Jurkat, Clone E6-1 (cell line): ENCODE measurements around the gene SDHAF3. TPM values are rescaled to one million over a fixed set of nuclear protein-coding genes. Genes with fewer than 3 reads are reported as not detected.
A peak's percentile ranks its signal among the peaks of the same experiment; 100 is the strongest.
"Not testable (repeated sequence)": the region's sequence is repeated elsewhere in the genome, so short reads cannot be mapped to it uniquely, and the experiment has no call there.

Source experiments
- DNase-seq: peaks from one replicate; pipeline ENCODE4 v3.0.0-alpha.2; 2011; ENCODE audit warnings: low read depth, low spot score
- H3K4me3 ChIP-seq: 2 replicates; pipeline ENCODE4 v1.5.1; 2011; ENCODE audit warnings: mild to moderate bottlenecking, low read length, control low read depth, moderate library complexity
- polyA plus RNA-seq: library from polyadenylated mRNA; unstranded; fragments of >200 nt; gene quantifications from one replicate; pipeline ENCODE4 v1.2.1, GENCODE V29; 2012; ENCODE audit warnings: missing spikeins; ENCODE audit not compliant: insufficient read length, insufficient read depth

SDHAF3 gene
- 55.7 TPM for polyA plus RNA-seq

DNA sequence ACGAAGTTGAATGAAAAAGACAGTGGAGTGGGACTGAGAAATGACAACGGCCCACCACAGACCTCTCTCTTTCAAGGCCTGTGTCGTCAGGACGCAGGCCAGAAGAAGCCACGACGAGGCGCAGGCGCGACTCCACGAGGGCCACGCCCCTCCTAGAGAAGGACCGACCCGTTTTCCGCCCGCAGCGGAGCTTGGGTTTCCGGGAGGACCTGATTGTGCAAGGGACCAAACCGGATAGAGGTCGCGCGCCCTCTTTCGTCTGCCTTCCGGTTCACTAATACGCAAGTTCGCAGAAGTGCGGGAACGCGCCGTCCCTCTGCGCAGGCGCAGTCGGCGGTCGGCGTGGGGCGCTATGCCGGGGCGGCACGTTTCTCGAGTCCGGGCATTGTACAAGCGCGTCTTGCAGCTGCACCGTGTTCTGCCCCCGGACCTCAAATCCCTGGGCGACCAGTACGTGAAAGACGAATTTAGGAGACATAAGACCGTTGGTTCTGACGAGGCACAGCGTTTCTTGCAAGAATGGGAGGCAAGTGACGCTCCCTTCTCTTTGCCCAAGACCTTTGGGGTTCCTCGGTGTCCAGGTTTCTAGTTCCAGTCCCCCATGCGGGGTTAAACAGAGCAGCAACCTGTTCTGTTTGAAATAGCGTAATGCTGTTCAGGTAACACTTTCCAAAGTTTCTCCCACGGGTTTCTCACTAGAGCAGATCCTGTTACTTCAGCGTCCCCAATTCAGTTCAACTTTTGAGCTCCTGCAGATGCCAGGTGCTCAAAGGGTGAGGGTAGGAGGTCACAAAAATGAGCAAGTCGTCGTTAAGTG is at the start of gene SDHAF3:
SDHAF3 (plus strand) TSS at position 327 of the 817 bp plus-strand sequence; CDS start at position 353, 26 bp downstream.
- DNase-seq, result peak; percentile 99
- peak within 1 kb of the TSS; percentile 98 for H3K4me3 ChIP-seq

DNA sequence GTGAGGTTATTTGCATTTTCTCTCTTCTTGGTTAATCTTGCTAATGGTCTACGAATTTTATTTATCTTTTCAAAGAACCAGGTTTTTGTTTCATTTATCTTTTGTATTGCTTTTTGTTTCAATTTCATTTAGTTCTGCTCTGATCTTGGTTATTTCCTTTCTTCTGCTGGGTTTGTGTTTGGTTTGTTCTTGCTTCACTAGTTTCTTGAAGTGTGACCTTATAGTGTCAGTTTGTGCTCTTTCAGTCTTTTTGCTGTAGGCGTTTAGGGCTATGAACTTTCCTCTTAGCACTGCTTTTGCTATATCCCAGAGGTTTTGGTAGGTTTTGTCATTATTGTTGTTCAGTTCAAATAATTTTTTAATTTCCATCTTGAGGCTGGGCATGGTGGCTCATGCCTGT is 45.5 kb upstream of the SDHAF3 start:
- not testable (repeated sequence) for H3K4me3 ChIP-seq, DNase-seq

DNA sequence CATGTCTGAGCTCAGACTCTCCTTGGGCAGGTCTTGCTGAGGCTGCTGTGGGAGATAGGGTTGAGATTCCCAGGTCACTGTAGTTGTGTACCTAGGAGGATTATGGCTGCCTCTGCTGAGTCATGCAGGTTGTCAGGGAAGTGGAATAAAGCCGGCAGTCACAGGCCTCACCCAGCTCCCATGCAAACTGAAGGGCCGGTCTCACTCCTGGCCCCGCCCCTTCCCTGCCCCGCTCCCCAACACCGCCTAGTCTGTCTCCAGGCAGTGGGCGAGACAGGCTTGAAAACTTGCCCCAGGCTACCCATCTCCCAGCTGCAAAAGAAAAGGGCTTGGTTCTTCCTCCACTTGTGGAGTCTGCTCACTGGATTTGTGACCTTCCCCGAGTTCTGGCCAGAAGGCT is 41.6 kb upstream of the SDHAF3 start:
- DNase-seq, result no peak
- H3K4me3 ChIP-seq, result no peak overlapping the region

DNA sequence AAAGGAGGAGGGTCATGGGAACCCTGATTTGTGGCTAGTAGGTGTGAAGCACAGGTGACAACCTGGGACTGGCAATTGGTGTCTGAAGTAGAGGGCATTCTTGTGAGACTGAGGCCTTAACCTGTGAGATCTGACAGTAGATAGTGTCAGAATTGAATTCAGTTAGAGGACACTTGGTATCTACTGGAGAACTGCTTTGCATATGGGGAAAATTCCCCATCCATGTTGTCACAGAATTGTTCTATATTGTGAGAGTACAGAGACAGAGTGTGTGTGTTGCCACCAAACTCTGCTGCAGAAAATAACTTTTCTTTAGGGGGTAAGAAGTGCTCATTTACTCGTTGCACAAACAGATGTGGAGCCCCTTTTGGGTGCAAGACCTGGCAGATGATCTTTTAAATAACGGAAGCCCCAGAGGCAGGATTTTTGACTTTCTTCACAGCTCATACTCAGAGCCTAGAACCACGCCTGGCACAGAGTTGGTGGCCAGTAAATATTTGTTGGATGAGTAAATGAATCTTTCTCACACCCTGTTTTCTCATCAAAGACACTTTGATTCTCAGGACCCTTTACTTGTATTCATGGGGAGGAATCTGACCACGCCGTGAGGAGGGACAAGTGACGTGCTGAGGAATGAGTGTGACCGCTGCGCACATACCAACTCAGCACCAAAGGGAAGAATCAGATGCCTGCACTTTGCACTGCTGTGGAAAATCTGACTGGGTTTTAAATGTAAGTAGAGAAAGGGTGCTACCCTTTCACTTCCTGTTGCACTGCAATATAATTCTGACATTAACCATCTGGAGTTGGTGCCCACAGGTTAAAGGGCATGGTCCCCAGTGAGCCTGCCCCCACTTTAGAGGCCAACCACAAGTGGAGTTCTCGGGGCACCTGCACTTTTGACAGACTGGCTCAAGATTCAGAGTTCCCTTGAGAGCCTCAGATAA is 39.2 kb upstream of the SDHAF3 start:
- no peak for DNase-seq
- no peak overlapping the region for H3K4me3 ChIP-seq

DNA sequence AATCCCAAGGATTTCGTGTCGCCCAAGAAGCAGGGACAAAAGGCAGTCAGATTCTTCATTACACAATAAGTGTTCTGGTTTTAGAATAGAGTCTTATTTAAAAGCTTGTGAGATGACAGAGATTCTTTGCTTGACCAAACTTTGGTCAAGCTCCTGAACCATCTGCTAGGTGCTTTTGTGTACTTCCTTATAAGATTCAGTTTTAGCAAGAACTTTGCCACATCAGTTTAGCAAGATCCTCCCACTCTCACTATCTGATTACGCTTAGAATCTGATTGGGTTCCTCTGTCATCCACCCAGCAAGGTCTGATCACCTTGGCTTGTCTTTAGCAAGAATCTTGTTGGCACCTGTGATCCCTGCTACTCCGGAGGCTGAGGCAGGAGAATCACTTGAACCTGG is 38.2 kb upstream of the SDHAF3 start:
- DNase-seq, result no peak

DNA sequence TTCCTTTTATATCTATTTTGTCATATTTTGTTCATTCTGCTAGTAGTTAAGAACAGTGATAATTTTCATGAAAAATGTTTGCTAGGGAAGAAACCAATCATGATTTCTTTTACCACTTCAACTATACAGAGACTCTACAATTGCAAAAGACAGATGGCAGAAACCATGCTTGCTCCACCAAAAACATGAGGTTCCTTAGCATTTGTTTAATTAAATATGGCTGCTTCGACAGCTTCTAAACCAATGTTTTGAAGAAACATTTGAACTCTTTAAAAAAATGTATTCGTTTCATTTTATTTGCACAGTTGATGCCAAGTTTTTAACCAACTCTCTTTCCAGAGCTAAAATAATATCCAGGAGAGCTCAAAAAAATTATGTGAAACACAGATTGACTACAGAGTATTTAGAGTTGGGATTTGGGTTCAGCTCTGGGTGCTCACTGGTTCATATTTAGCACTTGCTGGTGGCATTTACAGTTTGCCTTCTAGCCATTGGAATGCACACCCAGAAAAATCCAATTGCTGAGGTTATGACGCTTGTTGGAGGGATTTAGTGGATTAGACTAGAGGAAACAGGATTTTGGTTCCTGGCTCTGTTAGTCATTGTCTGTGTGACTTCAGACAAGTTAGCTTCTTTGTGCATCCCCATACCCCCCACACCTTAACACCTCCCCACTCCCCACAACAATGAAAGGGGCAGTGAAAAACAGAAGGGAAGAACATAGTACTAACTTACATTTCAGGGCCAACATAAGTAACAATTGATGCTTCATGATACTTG is 35.8 kb upstream of the SDHAF3 start:
- no peak for DNase-seq
- H3K4me3 ChIP-seq, result no peak overlapping the region

More for the DNA sequence above, 38.2 kb upstream of the SDHAF3 start:
- no peak overlapping the region for H3K4me3 ChIP-seq

DNA sequence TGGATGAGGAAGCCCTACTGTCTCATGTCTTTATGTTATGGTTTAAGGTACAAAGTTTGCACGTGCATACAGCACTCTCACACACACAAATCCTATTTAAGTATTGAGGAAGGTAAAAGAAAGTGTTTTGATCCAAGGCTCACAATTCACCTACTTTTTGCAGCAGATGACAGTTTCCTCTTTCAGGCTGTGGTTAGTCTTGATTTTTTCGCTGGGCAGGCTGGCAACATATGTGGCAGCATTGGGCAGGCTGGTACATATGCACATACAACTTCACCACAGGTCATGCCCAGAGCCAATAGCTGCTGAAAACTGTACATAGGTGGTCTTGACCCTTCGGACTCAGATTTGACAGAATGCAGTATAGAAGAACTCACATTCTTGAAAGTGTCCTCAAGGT is 29.1 kb upstream of the SDHAF3 start:
- no peak overlapping the region for H3K4me3 ChIP-seq
- DNase-seq, result peak; percentile 17

DNA sequence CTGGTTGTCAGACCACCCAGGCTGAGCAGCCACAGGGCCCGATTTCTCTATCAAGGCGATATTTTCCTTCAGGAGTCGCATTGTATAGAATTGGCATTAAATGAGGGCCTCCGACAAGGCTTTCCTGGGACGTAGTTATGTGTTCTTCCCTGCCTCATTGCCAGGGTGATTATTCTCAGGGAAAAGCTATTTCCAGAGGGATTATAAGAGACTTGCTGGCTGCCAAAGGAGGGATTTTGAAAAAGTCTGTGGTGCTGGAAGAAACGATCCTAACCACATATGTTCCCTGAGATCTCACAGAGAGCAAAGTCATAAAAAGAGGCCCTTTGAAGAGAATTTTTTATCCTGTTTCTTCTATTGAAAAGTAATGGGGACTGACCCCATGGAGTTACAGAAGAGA is 27.7 kb upstream of the SDHAF3 start:
- no peak overlapping the region for H3K4me3 ChIP-seq
- no peak for DNase-seq

DNA sequence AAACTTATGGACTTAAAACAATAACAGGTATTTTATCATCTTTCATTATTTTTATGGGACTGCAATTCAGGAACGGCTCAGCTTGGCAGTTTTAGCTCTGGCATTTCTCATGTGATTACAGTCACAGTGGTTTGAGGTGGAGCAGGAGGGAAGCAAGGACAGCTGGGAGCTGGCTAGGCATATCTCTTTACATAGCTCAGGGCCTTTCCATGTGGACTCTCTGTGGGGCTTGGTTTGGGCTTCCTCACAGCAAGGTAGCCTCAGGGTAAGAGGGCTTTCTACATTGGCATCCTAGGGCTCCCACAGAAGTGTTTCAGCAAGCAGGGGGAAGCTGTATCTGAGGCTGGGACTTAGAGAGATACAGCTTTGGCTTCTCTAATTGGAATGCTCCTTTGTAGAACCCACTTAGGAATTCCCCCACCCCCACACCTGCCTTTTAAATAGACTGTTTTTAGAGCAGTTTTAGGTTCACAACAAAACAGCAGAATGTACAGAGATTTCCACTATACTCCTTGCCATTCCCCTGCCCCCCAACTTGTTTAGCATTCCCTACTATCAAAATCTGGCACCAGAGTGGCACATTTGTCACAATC is 26.6 kb upstream of the SDHAF3 start:
- DNase-seq, result no peak

DNA sequence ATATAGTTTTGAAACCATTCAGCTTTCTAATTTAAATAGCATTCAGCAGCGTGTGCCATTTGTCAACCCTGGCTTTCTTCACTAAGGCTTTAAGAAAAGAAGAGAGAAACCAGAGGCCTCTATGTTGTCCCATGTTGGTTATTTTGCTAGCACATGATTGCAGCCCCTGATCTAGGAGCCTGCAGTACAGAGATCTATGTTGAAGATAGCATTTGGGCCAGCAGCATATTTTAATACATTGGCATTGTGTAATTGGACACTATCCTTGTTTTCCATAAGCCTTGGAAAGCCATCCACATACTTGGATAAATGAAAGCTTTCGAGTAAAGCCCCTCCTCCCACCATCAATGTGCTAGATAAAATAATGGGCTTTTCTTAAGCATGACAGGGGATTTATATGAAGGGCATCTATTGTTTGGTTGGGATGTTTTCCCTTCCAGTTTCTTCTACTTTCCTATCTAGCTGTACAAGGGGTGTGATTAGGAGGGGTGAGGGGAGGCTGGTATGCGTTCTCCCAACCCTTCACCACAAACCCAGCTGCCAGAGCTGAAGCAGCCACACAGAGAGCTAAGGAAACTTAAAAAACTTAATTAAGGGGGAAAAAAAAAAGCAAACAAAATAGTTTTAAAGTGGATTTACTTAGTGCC is 23.1 kb upstream of the SDHAF3 start:
- no peak overlapping the region for H3K4me3 ChIP-seq
- peak; percentile 51 for DNase-seq

More for the DNA sequence above, 26.6 kb upstream of the SDHAF3 start:
- no peak overlapping the region for H3K4me3 ChIP-seq

DNA sequence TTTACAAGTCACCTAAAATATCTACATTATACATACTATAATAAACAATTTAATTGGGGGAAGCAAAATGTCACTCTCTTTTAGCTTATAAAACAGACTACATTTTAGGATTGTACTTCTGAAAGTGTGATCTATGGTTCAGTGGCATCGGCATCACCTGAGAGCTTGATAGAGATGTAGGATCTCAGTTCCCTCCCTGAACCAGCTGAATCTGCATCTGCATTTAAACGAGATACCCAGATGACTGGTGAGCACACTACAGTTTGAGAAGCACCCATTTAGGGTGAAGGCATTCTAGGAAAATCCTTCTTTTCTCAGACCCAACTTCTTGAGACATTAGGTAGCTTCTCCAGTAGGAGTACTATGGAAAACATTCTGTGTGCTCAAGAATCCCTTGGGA is 21.5 kb upstream of the SDHAF3 start:
- DNase-seq, result no peak
- no peak overlapping the region for H3K4me3 ChIP-seq

DNA sequence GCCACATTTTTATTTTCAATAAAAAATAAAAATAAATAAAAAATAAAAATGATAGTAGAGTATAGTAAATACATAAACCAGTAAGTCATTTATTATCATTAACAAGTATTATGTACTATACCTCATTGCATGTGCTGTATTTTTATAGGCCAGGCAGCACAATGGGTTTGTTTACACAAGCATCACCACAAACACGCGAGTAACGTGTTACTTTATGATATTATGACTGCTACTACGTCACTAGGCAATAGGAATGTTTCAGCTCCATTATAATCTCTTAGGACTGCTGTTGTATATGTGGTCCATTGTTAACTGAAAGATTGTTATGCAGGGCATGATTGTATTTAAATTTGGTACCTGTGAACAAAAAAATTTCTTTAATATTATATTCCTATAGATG is 20.8 kb upstream of the SDHAF3 start:
- no peak overlapping the region for H3K4me3 ChIP-seq

DNA sequence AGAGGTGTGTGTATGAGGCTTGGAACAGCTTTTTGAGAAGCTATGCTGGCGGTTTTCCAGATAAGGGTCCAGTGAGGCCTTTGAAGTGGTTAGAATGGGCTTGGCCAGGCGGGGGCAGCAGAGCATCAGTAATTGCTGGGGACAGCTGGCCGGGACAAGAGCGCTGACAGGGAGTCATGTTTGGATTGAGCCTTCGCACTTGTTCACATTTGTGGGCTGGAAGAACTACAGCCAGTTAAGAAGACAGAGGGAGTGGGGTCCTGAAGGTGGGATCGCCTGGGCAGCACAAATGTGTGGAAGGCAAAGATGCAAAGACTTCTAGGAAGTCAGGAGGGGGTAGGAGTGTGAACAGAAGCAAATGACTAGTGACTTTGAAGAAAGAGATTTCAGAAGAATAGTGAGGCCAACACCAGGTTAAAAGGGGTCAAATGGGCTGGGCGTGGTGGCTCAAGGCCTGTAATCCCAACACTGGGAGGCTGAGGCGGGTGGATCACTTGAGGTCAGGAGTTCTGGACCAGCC is 12.7 kb upstream of the SDHAF3 start:
- DNase-seq, result no peak
- no peak overlapping the region for H3K4me3 ChIP-seq

More for the DNA sequence above, 20.8 kb upstream of the SDHAF3 start:
- no peak for DNase-seq

DNA sequence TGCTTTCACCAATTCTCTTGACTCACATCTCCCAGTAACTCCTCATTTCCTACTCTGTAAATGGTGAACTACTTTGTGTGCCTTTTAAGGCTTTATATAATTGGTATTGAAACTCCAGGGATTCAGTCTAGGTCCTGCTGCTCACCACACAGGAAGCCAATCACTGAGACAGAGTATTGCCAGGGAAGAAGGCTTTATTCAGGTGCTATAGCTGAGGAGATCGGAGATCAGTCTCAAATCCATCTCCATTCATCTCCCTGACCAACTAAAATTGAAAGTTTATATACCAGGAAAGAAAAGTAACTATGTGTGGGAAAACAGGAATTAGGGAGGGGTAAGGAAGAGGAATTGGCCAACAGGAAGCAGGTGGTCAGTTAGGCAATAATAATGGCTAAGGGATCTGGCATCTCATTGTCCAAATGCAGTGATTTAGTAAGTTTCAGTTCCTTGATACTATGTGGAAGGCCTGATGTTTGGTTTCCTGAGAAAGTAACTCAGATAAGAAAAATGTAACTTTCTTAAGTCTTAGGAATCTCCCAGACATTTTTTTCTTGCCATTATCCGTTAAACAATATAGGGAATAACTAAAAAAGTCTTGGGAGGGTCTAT is 10.2 kb upstream of the SDHAF3 start:
- DNase-seq, result no peak

DNA sequence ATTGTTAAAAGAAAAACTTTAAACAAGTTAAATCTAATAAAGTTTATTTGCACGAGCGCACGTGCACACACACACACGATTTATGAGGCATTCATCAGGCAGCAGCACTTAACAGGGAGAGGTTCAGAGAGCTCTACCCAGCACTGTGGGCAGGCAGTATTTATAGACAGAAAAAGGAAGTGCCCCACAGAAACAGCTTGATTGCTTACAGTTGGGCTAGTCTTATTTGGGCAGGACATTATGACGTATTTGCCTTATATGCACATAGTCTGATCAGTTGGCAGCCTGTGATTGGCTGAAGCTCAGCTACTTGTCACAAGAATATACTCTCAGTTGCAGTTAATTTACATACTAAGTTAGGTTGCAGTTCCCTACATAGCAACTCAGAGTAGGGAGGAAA is 1.2 kb upstream of the SDHAF3 start:
- no peak overlapping the region for H3K4me3 ChIP-seq
- DNase-seq, result no peak

More for the DNA sequence above, 10.2 kb upstream of the SDHAF3 start:
- H3K4me3 ChIP-seq, result no peak overlapping the region

DNA sequence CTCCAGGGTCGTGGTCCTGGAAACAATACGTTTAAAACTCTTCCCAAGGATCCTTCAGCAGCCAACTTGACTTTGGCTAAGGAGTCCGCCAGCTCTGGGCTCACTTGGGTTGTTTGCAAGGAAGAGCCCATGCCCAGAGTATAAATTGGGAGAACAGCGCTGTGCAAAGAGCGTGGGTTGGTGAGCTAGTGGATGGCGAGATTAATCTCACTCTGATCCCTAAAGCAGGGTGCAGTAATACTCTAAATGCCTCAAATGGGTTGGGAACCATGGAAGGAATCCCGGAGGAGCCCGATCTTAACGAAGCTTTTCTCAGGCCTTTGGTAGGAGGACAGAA is 495 bp upstream of the SDHAF3 start:
- peak overlapping the region; percentile 98 for H3K4me3 ChIP-seq
- no peak for DNase-seq

DNA sequence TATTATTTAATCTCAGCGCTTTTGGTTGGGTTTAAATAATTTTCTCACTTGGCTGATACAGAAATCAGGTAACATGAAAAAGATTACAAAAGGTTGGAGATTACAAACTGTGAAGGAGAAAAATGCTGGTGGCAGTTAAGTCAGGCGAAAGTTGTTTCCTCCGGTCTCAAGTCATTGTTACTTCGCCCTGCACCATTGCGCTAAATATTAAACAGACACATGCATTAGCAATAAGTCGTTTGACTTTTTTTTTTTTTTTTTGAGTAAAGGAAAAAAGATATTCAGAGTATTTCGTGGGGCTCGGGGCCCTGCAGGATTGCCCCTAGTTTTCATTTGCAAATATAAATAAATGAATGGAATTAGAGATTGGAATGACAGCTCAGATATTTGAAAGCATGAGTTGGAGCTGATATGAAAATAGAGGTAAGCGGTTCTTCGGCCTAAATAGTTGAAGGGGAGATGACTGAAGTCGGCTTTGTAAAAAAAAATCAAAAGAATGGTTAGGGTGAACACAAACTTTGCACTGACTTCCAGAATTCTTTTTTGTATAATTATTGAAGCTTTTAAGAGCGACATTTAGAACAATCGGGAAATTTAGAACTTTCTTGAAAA is 914 bp downstream of the SDHAF3 start:
- H3K4me3 ChIP-seq, result peak overlapping the region; percentile 98
- no peak for DNase-seq
